ENCODE data around the gene DPEP2.
"Not testable (repeated sequence)": the region's sequence is repeated elsewhere in the genome, so short reads cannot be mapped to it uniquely, and the experiment has no call there.

DPEP2 gene

GRCh38 chr16:67998779-67999688 lies at the start of gene DPEP2:
Gene DPEP2 (minus strand): TSS chr16:67999484. CDS start chr16:67993212, 6,272 bp downstream.
- DNase-seq: not testable (repeated sequence)

- DNase-seq: no peak
Observed at GRCh38 chr16:68047987-68048386, 48.7 kb upstream of the DPEP2 start.

GRCh38 chr16:68046106-68046505 lies 46.8 kb upstream of the DPEP2 start:
- DNase-seq: no peak

- no peak for DNase-seq
Observed at GRCh38 chr16:68041783-68042182, 42.5 kb upstream of the DPEP2 start.

GRCh38 chr16:68040506-68041288 lies 41.4 kb upstream of the DPEP2 start:
- no peak for DNase-seq

- DNase-seq: no peak
Observed at GRCh38 chr16:68037841-68038597, 38.7 kb upstream of the DPEP2 start.

- DNase-seq: no peak
Observed at GRCh38 chr16:68035227-68035626, 35.9 kb upstream of the DPEP2 start.

- no peak for DNase-seq
Observed at GRCh38 chr16:68033101-68033500, 33.8 kb upstream of the DPEP2 start.

GRCh38 chr16:68031951-68032350 lies 32.7 kb upstream of the DPEP2 start:
- DNase-seq: no peak

GRCh38 chr16:68030108-68030507 lies 30.8 kb upstream of the DPEP2 start:
- DNase-seq: not testable (repeated sequence)

- no peak for DNase-seq
Observed at GRCh38 chr16:68028996-68029395, 29.7 kb upstream of the DPEP2 start.

- DNase-seq: peak; percentile 57
Observed at GRCh38 chr16:68022728-68023537, 23.6 kb upstream of the DPEP2 start, which contains the start of the genes DDX28 and DUS2. Gene DDX28 (minus strand): TSS chr16:68023232. CDS start chr16:68023202, 30 bp downstream. Gene DUS2 (plus strand): TSS chr16:68023284. CDS start chr16:68038024, 14,740 bp downstream.

- no peak for DNase-seq
Observed at GRCh38 chr16:68022278-68022727, 23.0 kb upstream of the DPEP2 start.

- no peak for DNase-seq
Observed at GRCh38 chr16:68021490-68021889, 22.2 kb upstream of the DPEP2 start.

- DNase-seq: no peak
Observed at GRCh38 chr16:68019167-68019680, 19.9 kb upstream of the DPEP2 start.

- no peak for DNase-seq
Observed at GRCh38 chr16:68015681-68016080, 16.4 kb upstream of the DPEP2 start, which contains the start of gene DPEP2NB. Gene DPEP2NB (minus strand): TSS chr16:68015911. CDS start chr16:68015770, 141 bp downstream.

- DNase-seq: no peak
Observed at GRCh38 chr16:68013440-68013839, 14.2 kb upstream of the DPEP2 start.

- not testable (repeated sequence) for DNase-seq
Observed at GRCh38 chr16:68009872-68010271, 10.6 kb upstream of the DPEP2 start.

- no peak for DNase-seq
Observed at GRCh38 chr16:68009157-68009735, 10.0 kb upstream of the DPEP2 start.

GRCh38 chr16:68005786-68006286 lies 6.6 kb upstream of the DPEP2 start:
- no peak for DNase-seq

- no peak for DNase-seq
Observed at GRCh38 chr16:68005211-68005610, 5.9 kb upstream of the DPEP2 start.
